Activated naive CD8-positive, alpha-beta T cell (primary cell): Measurements from ENCODE around the gene FCHSD2.
"Not testable (repeated sequence)": the region's sequence is repeated elsewhere in the genome, so short reads cannot be mapped to it uniquely, and the experiment has no call there.

Source experiments
- H3K27ac Mint-ChIP-seq: one replicate; pipeline ENCODE4 v1.8.0; 2021; ENCODE audit warnings: mixed read lengths
- H3K27me3 Mint-ChIP-seq: one replicate; pipeline ENCODE4 v1.8.0; 2021; ENCODE audit warnings: mixed read lengths
- H3K36me3 Mint-ChIP-seq: one replicate; pipeline ENCODE4 v1.8.0; 2021; ENCODE audit warnings: mixed read lengths
- H3K4me1 Mint-ChIP-seq: one replicate; pipeline ENCODE4 v1.8.0; 2021; ENCODE audit warnings: low read depth, mixed read lengths
- H3K4me3 Mint-ChIP-seq: one replicate; pipeline ENCODE4 v1.8.0; 2021; ENCODE audit warnings: mild to moderate bottlenecking, mixed read lengths
- H3K9me3 Mint-ChIP-seq: one replicate; pipeline ENCODE4 v1.8.0; 2021; ENCODE audit warnings: low read depth, mixed read lengths

FCHSD2 gene

GRCh38 chr11:73126804-73127480 is 15.2 kb downstream of the FCHSD2 start:
- Mint-ChIP-seq H3K27ac (no peak overlapping the region), H3K4me3 (no peak overlapping the region), H3K9me3 (peaks cover 11% of the 10 kb centered on the region), H3K36me3 (peaks cover 12% of the 10 kb centered on the region), H3K4me1 (peaks cover 12% of the 10 kb centered on the region), H3K27me3 (no peaks in the 10 kb centered on the region)

- no peak overlapping the region for H3K27ac Mint-ChIP-seq
- H3K36me3 Mint-ChIP-seq, result peaks cover 16% of the 10 kb centered on the region
- H3K4me3 Mint-ChIP-seq, result no peak overlapping the region
Measured at GRCh38 chr11:73124800-73125199, 17.3 kb downstream of the FCHSD2 start.

GRCh38 chr11:73123892-73124291 is 18.2 kb downstream of the FCHSD2 start:
- not testable (repeated sequence) for H3K27ac Mint-ChIP-seq, H3K4me3 Mint-ChIP-seq, H3K27me3 Mint-ChIP-seq
- Mint-ChIP-seq H3K4me1 (peaks cover 17% of the 10 kb centered on the region), H3K9me3 (peaks cover 11% of the 10 kb centered on the region), H3K36me3 (peaks cover 17% of the 10 kb centered on the region)

More at GRCh38 chr11:73124800-73125199, 17.3 kb downstream of the FCHSD2 start:
- Mint-ChIP-seq H3K9me3 (peaks cover 11% of the 10 kb centered on the region), H3K4me1 (peaks cover 16% of the 10 kb centered on the region), H3K27me3 (no peaks in the 10 kb centered on the region)

GRCh38 chr11:73121692-73122091 is 20.4 kb downstream of the FCHSD2 start:
- H3K4me1 Mint-ChIP-seq, result peaks cover 24% of the 10 kb centered on the region
- H3K9me3 Mint-ChIP-seq, result peaks cover 11% of the 10 kb centered on the region
- H3K27me3 Mint-ChIP-seq, result no peaks in the 10 kb centered on the region
- no peak overlapping the region for H3K4me3 Mint-ChIP-seq
- no peak overlapping the region for H3K27ac Mint-ChIP-seq
- peaks cover 19% of the 10 kb centered on the region for H3K36me3 Mint-ChIP-seq

GRCh38 chr11:73117071-73117470 is 25.0 kb downstream of the FCHSD2 start:
- no peaks in the 10 kb centered on the region for H3K27me3 Mint-ChIP-seq
- H3K27ac Mint-ChIP-seq, result no peak overlapping the region
- H3K9me3 Mint-ChIP-seq, result no peaks in the 10 kb centered on the region
- peaks cover 15% of the 10 kb centered on the region for H3K36me3 Mint-ChIP-seq
- H3K4me1 Mint-ChIP-seq, result peaks cover 16% of the 10 kb centered on the region
- H3K4me3 Mint-ChIP-seq, result no peak overlapping the region

GRCh38 chr11:73116636-73117035 is 25.5 kb downstream of the FCHSD2 start:
- Mint-ChIP-seq H3K4me1 (peaks cover 16% of the 10 kb centered on the region), H3K9me3 (peaks cover under 1% of the 10 kb centered on the region), H3K4me3 (no peak overlapping the region), H3K27me3 (no peaks in the 10 kb centered on the region), H3K27ac (no peak overlapping the region), H3K36me3 (peaks cover 15% of the 10 kb centered on the region)

GRCh38 chr11:73114835-73115220 is 27.3 kb downstream of the FCHSD2 start:
- Mint-ChIP-seq H3K9me3 (peaks cover 18% of the 10 kb centered on the region), H3K4me3 (no peak overlapping the region), H3K27ac (no peak overlapping the region), H3K36me3 (peaks cover 18% of the 10 kb centered on the region), H3K27me3 (no peaks in the 10 kb centered on the region), H3K4me1 (peaks cover 10% of the 10 kb centered on the region)

- H3K9me3 Mint-ChIP-seq, result peaks cover 23% of the 10 kb centered on the region
- peaks cover 9% of the 10 kb centered on the region for H3K4me1 Mint-ChIP-seq
- no peaks in the 10 kb centered on the region for H3K27me3 Mint-ChIP-seq
- H3K36me3 Mint-ChIP-seq, result peaks cover 17% of the 10 kb centered on the region
- no peak overlapping the region for H3K4me3 Mint-ChIP-seq
- H3K27ac Mint-ChIP-seq, result no peak overlapping the region
Measured at GRCh38 chr11:73114110-73114834, 27.8 kb downstream of the FCHSD2 start.

GRCh38 chr11:73113426-73113825 is 28.7 kb downstream of the FCHSD2 start:
- no peak overlapping the region for H3K27ac Mint-ChIP-seq
- H3K36me3 Mint-ChIP-seq, result peaks cover 21% of the 10 kb centered on the region
- H3K27me3 Mint-ChIP-seq, result no peaks in the 10 kb centered on the region
- H3K4me1 Mint-ChIP-seq, result peaks cover 8% of the 10 kb centered on the region
- peaks cover 28% of the 10 kb centered on the region for H3K9me3 Mint-ChIP-seq
- no peak overlapping the region for H3K4me3 Mint-ChIP-seq

GRCh38 chr11:73107597-73107996 is 34.5 kb downstream of the FCHSD2 start:
- Mint-ChIP-seq H3K4me3 (no peak overlapping the region), H3K4me1 (peaks cover 9% of the 10 kb centered on the region), H3K9me3 (peaks cover 32% of the 10 kb centered on the region), H3K27me3 (no peaks in the 10 kb centered on the region), H3K27ac (no peak overlapping the region), H3K36me3 (peaks cover 20% of the 10 kb centered on the region)

GRCh38 chr11:73106347-73106746 is 35.8 kb downstream of the FCHSD2 start:
- peaks cover 17% of the 10 kb centered on the region for H3K36me3 Mint-ChIP-seq
- H3K4me3 Mint-ChIP-seq, result no peak overlapping the region

GRCh38 chr11:73100578-73100977 is 41.5 kb downstream of the FCHSD2 start:
- peaks cover 26% of the 10 kb centered on the region for H3K4me1 Mint-ChIP-seq
- no peaks in the 10 kb centered on the region for H3K27me3 Mint-ChIP-seq
- H3K27ac Mint-ChIP-seq, result peak overlapping the region; percentile 10
- H3K4me3 Mint-ChIP-seq, result no peak overlapping the region
- peaks cover 15% of the 10 kb centered on the region for H3K36me3 Mint-ChIP-seq
- no peaks in the 10 kb centered on the region for H3K9me3 Mint-ChIP-seq

More at GRCh38 chr11:73106347-73106746, 35.8 kb downstream of the FCHSD2 start:
- no peak overlapping the region for H3K27ac Mint-ChIP-seq
- H3K27me3 Mint-ChIP-seq, result no peaks in the 10 kb centered on the region
- H3K9me3 Mint-ChIP-seq, result peaks cover 29% of the 10 kb centered on the region
- peaks cover 10% of the 10 kb centered on the region for H3K4me1 Mint-ChIP-seq

- Mint-ChIP-seq H3K4me1 (peaks cover 31% of the 10 kb centered on the region), H3K9me3 (no peaks in the 10 kb centered on the region), H3K27ac (no peak overlapping the region), H3K4me3 (no peak overlapping the region), H3K27me3 (no peaks in the 10 kb centered on the region), H3K36me3 (peaks cover 15% of the 10 kb centered on the region)
Measured at GRCh38 chr11:73099512-73100266, 42.4 kb downstream of the FCHSD2 start.

- no peaks in the 10 kb centered on the region for H3K27me3 Mint-ChIP-seq
- H3K27ac Mint-ChIP-seq, result no peak overlapping the region
- H3K4me1 Mint-ChIP-seq, result peaks cover 19% of the 10 kb centered on the region
- peaks cover 8% of the 10 kb centered on the region for H3K36me3 Mint-ChIP-seq
- H3K4me3 Mint-ChIP-seq, result no peak overlapping the region
- no peaks in the 10 kb centered on the region for H3K9me3 Mint-ChIP-seq
Measured at GRCh38 chr11:73095613-73096012, 46.5 kb downstream of the FCHSD2 start.
